ENCODE data around the gene OR6Y1.

DNA sequence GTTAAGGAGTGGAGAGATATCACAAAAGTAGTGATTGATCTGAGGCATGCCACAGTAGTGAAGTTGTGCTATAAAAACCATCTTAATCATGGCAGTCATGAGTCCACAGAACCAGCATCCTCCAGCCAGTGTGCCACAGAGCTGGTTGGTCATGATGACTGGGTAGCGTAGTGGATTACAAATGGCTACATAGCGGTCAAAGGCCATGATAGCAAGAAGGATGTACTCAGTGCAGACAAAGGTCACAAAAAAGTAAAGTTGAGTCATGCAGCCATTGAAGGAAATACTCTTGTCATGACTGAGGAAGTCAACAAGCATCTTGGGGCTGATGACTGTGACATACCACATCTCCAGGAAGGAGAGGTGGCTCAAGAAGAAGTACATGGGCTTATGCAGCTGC is 6.7 kb downstream of the OR6Y1 start:
- TF ChIP-seq POLR2A (IDR thresholded peaks at IDR 0.05; ENCODE audit: low read length), result no peak
- TF ChIP-seq GATA1 (IDR thresholded peaks at IDR 0.05; ENCODE audit: low read depth, low read length), result no peak

Data from erythroblast (primary cell).